ENCODE results near the gene KCNAB2.

Gene KCNAB2

GRCh38 chr1:6134206-6134605 is 88.5 kb downstream of the KCNAB2 start:
- DNase-seq: no peak

GRCh38 chr1:6134741-6135510 is 89.2 kb downstream of the KCNAB2 start:
- DNase-seq: no peak

GRCh38 chr1:6136516-6137220 is 91.0 kb downstream of the KCNAB2 start:
- DNase-seq: no peak

GRCh38 chr1:6137758-6138157 is 92.1 kb downstream of the KCNAB2 start:
- no peak for DNase-seq

- no peak for DNase-seq
These were observed 94.7 kb downstream of the KCNAB2 start for GRCh38 chr1:6140413-6140812.

- DNase-seq: no peak
These were observed 95.9 kb downstream of the KCNAB2 start for GRCh38 chr1:6141592-6141991.

- no peak for DNase-seq
These were observed 96.4 kb downstream of the KCNAB2 start for GRCh38 chr1:6142036-6142621.

- DNase-seq: no peak
These were observed 97.0 kb downstream of the KCNAB2 start for GRCh38 chr1:6142734-6143133.

GRCh38 chr1:6143395-6143794 is 97.7 kb downstream of the KCNAB2 start:
- DNase-seq: no peak

GRCh38 chr1:6144175-6144574 is 98.5 kb downstream of the KCNAB2 start:
- no peak for DNase-seq

- no peak for DNase-seq
These were observed 99.1 kb downstream of the KCNAB2 start for GRCh38 chr1:6144647-6145395.

GRCh38 chr1:6145396-6145750 is 99.7 kb downstream of the KCNAB2 start:
- DNase-seq: no peak

GRCh38 chr1:6145864-6146410 is 100.2 kb downstream of the KCNAB2 start:
- DNase-seq: no peak

GRCh38 chr1:6148497-6149241 is 103.0 kb downstream of the KCNAB2 start:
- DNase-seq: peak; percentile 50

GRCh38 chr1:6149597-6149996 is 103.9 kb downstream of the KCNAB2 start:
- DNase-seq: no peak

GRCh38 chr1:6150006-6150938 is 104.6 kb downstream of the KCNAB2 start:
- no peak for DNase-seq
